Measurements from ENCODE around the gene CCDC150. TPM values are rescaled to one million over a fixed set of nuclear protein-coding genes. Genes with fewer than 3 reads are reported as not detected.

The CCDC150 gene
- total RNA-seq, 6 donors from 2014 or later: 1.2 to 4.2 (median 2.3) TPM

GRCh38 chr2:196651387-196652094, 12.0 kb downstream of the CCDC150 start:
- Histone ChIP-seq H3K9me3 (peaks cover 8 to 29% (median 24%) of the 10 kb centered on the region in 4 donors), H3K4me1 (no peaks in the 10 kb centered on the region), H3K27me3 (no peaks in the 10 kb centered on the region), H3K27ac (no peak overlapping the region), H3K36me3 (no peaks in the 10 kb centered on the region), H3K4me3 (no peak overlapping the region)
- TF ChIP-seq POLR2AphosphoS5 (IDR thresholded peaks at IDR 0.05) (no peak), CTCF (IDR thresholded peaks at IDR 0.05) (no peak), POLR2A (IDR thresholded peaks at IDR 0.05) (no peak), EP300 (IDR thresholded peaks at IDR 0.05) (no peak)
- 70% methylated on average over 4 of the region's 4 CpGs for WGBS, 2 donors
- DNase-seq: no peak
- no peak for ATAC-seq (ENCODE audit: low FRiP score in 2 of 2)

- WGBS, 2 donors: 100% methylated on average over 1 of the region's 1 CpG
- TF ChIP-seq CTCF (IDR thresholded peaks at IDR 0.05) (no peak), EP300 (IDR thresholded peaks at IDR 0.05) (no peak), POLR2AphosphoS5 (IDR thresholded peaks at IDR 0.05) (no peak), POLR2A (IDR thresholded peaks at IDR 0.05) (no peak)
Measured at GRCh38 chr2:196652869-196653268, 13.4 kb downstream of the CCDC150 start.

GRCh38 chr2:196653843-196654242, 14.3 kb downstream of the CCDC150 start:
- H3K4me1 ChIP-seq: no peaks in the 10 kb centered on the region
- 90 to 92% methylated on average over 1 of the region's 1 CpG for WGBS, 2 donors
- ATAC-seq (ENCODE audit: low FRiP score in 2 of 2): no peak

More at GRCh38 chr2:196652869-196653268, 13.4 kb downstream of the CCDC150 start:
- H3K27ac ChIP-seq: no peak overlapping the region
- no peaks in the 10 kb centered on the region for H3K4me1 ChIP-seq
- DNase-seq: no peak
- ATAC-seq (ENCODE audit: low FRiP score in 2 of 2): no peak
- H3K36me3 ChIP-seq: no peaks in the 10 kb centered on the region
- H3K27me3 ChIP-seq: no peaks in the 10 kb centered on the region
- H3K9me3 ChIP-seq: peaks cover 8 to 29% (median 24%) of the 10 kb centered on the region in 4 donors
- H3K4me3 ChIP-seq: no peak overlapping the region

GRCh38 chr2:196655761-196656160, 16.2 kb downstream of the CCDC150 start:
- Histone ChIP-seq H3K4me3 (no peak overlapping the region), H3K27me3 (no peaks in the 10 kb centered on the region), H3K36me3 (no peaks in the 10 kb centered on the region), H3K4me1 (no peaks in the 10 kb centered on the region), H3K27ac (no peak overlapping the region), H3K9me3 (peaks cover 6 to 23% (median 23%) of the 10 kb centered on the region in 4 donors)
- peak in 1 of 2 donors; percentile 26 for ATAC-seq (ENCODE audit: low FRiP score in 2 of 2)
- TF ChIP-seq POLR2AphosphoS5 (IDR thresholded peaks at IDR 0.05) (no peak), EP300 (IDR thresholded peaks at IDR 0.05) (no peak), POLR2A (IDR thresholded peaks at IDR 0.05) (no peak), CTCF (IDR thresholded peaks at IDR 0.05) (no peak)
- 69 to 75% methylated on average over 1 of the region's 1 CpG for WGBS, 2 donors
- no peak for DNase-seq

More at GRCh38 chr2:196653843-196654242, 14.3 kb downstream of the CCDC150 start:
- H3K4me3 ChIP-seq: no peak overlapping the region
- no peak for TF ChIP-seq CTCF (IDR thresholded peaks at IDR 0.05)
- no peak for TF ChIP-seq POLR2A (IDR thresholded peaks at IDR 0.05)
- TF ChIP-seq EP300 (IDR thresholded peaks at IDR 0.05): no peak
- TF ChIP-seq POLR2AphosphoS5 (IDR thresholded peaks at IDR 0.05): no peak
- H3K9me3 ChIP-seq: peaks cover 8 to 29% (median 24%) of the 10 kb centered on the region in 4 donors
- H3K27me3 ChIP-seq: no peaks in the 10 kb centered on the region
- H3K27ac ChIP-seq: no peak overlapping the region
- DNase-seq: no peak
- no peaks in the 10 kb centered on the region for H3K36me3 ChIP-seq

- WGBS, 2 donors: 94 to 96% methylated on average over 2 of the region's 2 CpGs
- H3K27ac ChIP-seq: no peak overlapping the region
Measured at GRCh38 chr2:196657333-196657732, 17.8 kb downstream of the CCDC150 start.

More at GRCh38 chr2:196657333-196657732, 17.8 kb downstream of the CCDC150 start:
- TF ChIP-seq CTCF (IDR thresholded peaks at IDR 0.05) (no peak), POLR2AphosphoS5 (IDR thresholded peaks at IDR 0.05) (no peak), POLR2A (IDR thresholded peaks at IDR 0.05) (no peak), EP300 (IDR thresholded peaks at IDR 0.05) (no peak)
- no peak overlapping the region for H3K4me3 ChIP-seq
- H3K9me3 ChIP-seq: peaks cover 0 to 9% (median 8%) of the 10 kb centered on the region in 4 donors
- no peak for DNase-seq
- ATAC-seq (ENCODE audit: low FRiP score in 2 of 2): no peak
- H3K4me1 ChIP-seq: no peaks in the 10 kb centered on the region
- H3K36me3 ChIP-seq: no peaks in the 10 kb centered on the region
- no peaks in the 10 kb centered on the region for H3K27me3 ChIP-seq

All from upper lobe of left lung (tissue), 6 donors.